Gastroesophageal sphincter (tissue), 3 donors: ENCODE measurements around the gene PSMA1.

ENCODE experiments used
- EP300 ChIP-seq: sonication (generic); formaldehyde crosslinking; IDR thresholded peaks from one replicate; pipeline ENCODE4 v1.6.1; 2017; ENCODE audit warnings: antibody characterized with exemption, mild to moderate bottlenecking
- POLR2A ChIP-seq, 2 donors: fragments of 450-650 bp; IDR thresholded peaks; one replicate each; pipeline ENCODE4 v1.6.1; 2017; ENCODE audit warnings: antibody characterized with exemption in 2 of 2, mild to moderate bottlenecking in 2 of 2, moderate library complexity in 1 of 2
- POLR2AphosphoS5 ChIP-seq: sonication (generic); formaldehyde crosslinking; IDR thresholded peaks from one replicate; pipeline ENCODE4 v1.6.1; 2017; ENCODE audit warnings: antibody characterized with exemption
- TF ChIP-seq, protein P1 (sequence below), 4 experiments: fragments of 200-600 bp in 2 of 4; fragments of 450-650 bp in 2 of 4; sonication (generic) in 1 of 4; IDR thresholded peaks; one replicate each; pipeline ENCODE4 v1.5.1; 2017 to 2019; ENCODE audit warnings: antibody characterized with exemption in 4 of 4, mild to moderate bottlenecking in 2 of 4, moderate library complexity in 2 of 4

DNA sequence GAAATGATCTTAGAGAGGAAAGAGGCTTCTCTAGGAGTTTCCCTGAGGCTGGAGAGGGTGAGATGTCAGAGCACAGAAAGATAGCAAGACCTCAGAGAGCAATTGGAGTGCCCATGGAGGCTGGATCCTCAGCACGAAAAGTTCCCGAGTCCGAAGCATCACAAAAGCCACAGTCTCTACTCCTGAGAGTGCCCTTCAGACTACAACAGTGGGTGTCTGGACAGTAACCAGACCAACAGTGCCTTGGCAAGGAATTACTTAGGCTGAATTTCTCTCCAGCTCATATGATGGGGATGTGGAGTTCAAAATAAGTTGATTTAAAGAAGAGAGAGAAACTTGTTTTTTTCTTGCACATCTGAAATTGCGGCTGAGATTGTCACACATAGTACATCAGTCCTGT is 31.9 kb upstream of the PSMA1 start:
- TF ChIP-seq, protein P1, sequence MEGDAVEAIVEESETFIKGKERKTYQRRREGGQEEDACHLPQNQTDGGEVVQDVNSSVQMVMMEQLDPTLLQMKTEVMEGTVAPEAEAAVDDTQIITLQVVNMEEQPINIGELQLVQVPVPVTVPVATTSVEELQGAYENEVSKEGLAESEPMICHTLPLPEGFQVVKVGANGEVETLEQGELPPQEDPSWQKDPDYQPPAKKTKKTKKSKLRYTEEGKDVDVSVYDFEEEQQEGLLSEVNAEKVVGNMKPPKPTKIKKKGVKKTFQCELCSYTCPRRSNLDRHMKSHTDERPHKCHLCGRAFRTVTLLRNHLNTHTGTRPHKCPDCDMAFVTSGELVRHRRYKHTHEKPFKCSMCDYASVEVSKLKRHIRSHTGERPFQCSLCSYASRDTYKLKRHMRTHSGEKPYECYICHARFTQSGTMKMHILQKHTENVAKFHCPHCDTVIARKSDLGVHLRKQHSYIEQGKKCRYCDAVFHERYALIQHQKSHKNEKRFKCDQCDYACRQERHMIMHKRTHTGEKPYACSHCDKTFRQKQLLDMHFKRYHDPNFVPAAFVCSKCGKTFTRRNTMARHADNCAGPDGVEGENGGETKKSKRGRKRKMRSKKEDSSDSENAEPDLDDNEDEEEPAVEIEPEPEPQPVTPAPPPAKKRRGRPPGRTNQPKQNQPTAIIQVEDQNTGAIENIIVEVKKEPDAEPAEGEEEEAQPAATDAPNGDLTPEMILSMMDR (IDR thresholded peaks at IDR 0.05): no peak
- TF ChIP-seq EP300: no peak
- TF ChIP-seq POLR2AphosphoS5: no peak
- no peak for TF ChIP-seq POLR2A (IDR thresholded peaks at IDR 0.05)
